ENCODE measurements around the gene UBAP1.

The UBAP1 gene

GRCh38 chr9:34279411-34279810 lies 100.6 kb downstream of the UBAP1 start:
- 0 out of 2 replicates have a peak, but pooled peaks have one; percentile 16 for TF ChIP-seq MAX (IDR thresholded peaks at IDR 0.05)
- no peak for TF ChIP-seq REST (IDR thresholded peaks at IDR 0.05; ENCODE audit: low read depth)
- TF ChIP-seq NFIC (IDR thresholded peaks at IDR 0.05): peak; percentile 48

- TF ChIP-seq YY1 (IDR thresholded peaks at IDR 0.05; ENCODE audit: low read depth): no peak
- no peak for TF ChIP-seq FOXM1 (IDR thresholded peaks at IDR 0.05; ENCODE audit: borderline replicate concordance, low read depth)
- no peak for TF ChIP-seq RAD21 (IDR thresholded peaks at IDR 0.05; ENCODE audit: low read depth)
- TF ChIP-seq EP300 (IDR thresholded peaks at IDR 0.05; ENCODE audit: borderline replicate concordance): no peak
- no peak for TF ChIP-seq TCF12 (IDR thresholded peaks at IDR 0.05; ENCODE audit: low read depth)
- TF ChIP-seq MAX (IDR thresholded peaks at IDR 0.05): no peak
- TF ChIP-seq ZBTB7A (IDR thresholded peaks at IDR 0.05; ENCODE audit: low read depth): no peak
- no peak for TF ChIP-seq REST (IDR thresholded peaks at IDR 0.05; ENCODE audit: low read depth)
- TF ChIP-seq NFIC (IDR thresholded peaks at IDR 0.05): no peak
- TF ChIP-seq CREB1 (IDR thresholded peaks at IDR 0.05; ENCODE audit: low read depth): no peak
- no peak for TF ChIP-seq CEBPB (IDR thresholded peaks at IDR 0.05)
- no peak for TF ChIP-seq USF1 (IDR thresholded peaks at IDR 0.05)
- TF ChIP-seq EGR1 (IDR thresholded peaks at IDR 0.05): no peak
- TF ChIP-seq TEAD4 (IDR thresholded peaks at IDR 0.05): no peak
- TF ChIP-seq TAF1 (IDR thresholded peaks at IDR 0.05; ENCODE audit: low read depth): no peak
Measured at GRCh38 chr9:34282096-34282495, 103.3 kb downstream of the UBAP1 start.

- no peak for TF ChIP-seq RAD21 (IDR thresholded peaks at IDR 0.05; ENCODE audit: low read depth)
- peak; percentile 28; the same call in 1 of the 2 replicates for TF ChIP-seq REST (IDR thresholded peaks at IDR 0.05; ENCODE audit: low read depth)
Measured at GRCh38 chr9:34289159-34289558, 110.3 kb downstream of the UBAP1 start.

GRCh38 chr9:34291023-34291422 lies 112.2 kb downstream of the UBAP1 start:
- TF ChIP-seq TCF12 (IDR thresholded peaks at IDR 0.05; ENCODE audit: low read depth) (no peak), YY1 (IDR thresholded peaks at IDR 0.05; ENCODE audit: low read depth) (no peak)

- no peak for TF ChIP-seq EGR1 (IDR thresholded peaks at IDR 0.05)
- no peak for TF ChIP-seq YY1 (IDR thresholded peaks at IDR 0.05; ENCODE audit: low read depth)
- TF ChIP-seq RAD21 (IDR thresholded peaks at IDR 0.05; ENCODE audit: low read depth): no peak
- no peak for TF ChIP-seq ZBTB7A (IDR thresholded peaks at IDR 0.05; ENCODE audit: low read depth)
- no peak for TF ChIP-seq TEAD4 (IDR thresholded peaks at IDR 0.05)
- TF ChIP-seq EP300 (IDR thresholded peaks at IDR 0.05; ENCODE audit: borderline replicate concordance): no peak
- TF ChIP-seq MAX (IDR thresholded peaks at IDR 0.05): no peak
- TF ChIP-seq TAF1 (IDR thresholded peaks at IDR 0.05; ENCODE audit: low read depth): no peak
Measured at GRCh38 chr9:34291423-34291822, 112.6 kb downstream of the UBAP1 start.

- TF ChIP-seq NFIC (IDR thresholded peaks at IDR 0.05) (no peak), FOXM1 (IDR thresholded peaks at IDR 0.05; ENCODE audit: borderline replicate concordance, low read depth) (no peak), CREB1 (IDR thresholded peaks at IDR 0.05; ENCODE audit: low read depth) (no peak), REST (IDR thresholded peaks at IDR 0.05; ENCODE audit: low read depth) (no peak), EP300 (IDR thresholded peaks at IDR 0.05; ENCODE audit: borderline replicate concordance) (no peak), EGR1 (IDR thresholded peaks at IDR 0.05) (no peak), USF1 (IDR thresholded peaks at IDR 0.05) (no peak), YY1 (IDR thresholded peaks at IDR 0.05; ENCODE audit: low read depth) (no peak), TAF1 (IDR thresholded peaks at IDR 0.05; ENCODE audit: low read depth) (no peak), ZBTB7A (IDR thresholded peaks at IDR 0.05; ENCODE audit: low read depth) (no peak), CEBPB (IDR thresholded peaks at IDR 0.05) (no peak)
Measured at GRCh38 chr9:34292552-34292951, 113.7 kb downstream of the UBAP1 start.

Measured in Ishikawa (cell line).